Liver (tissue), 9 donors: Measurements from ENCODE around the gene PLCXD3. TPM values are rescaled to one million over a fixed set of nuclear protein-coding genes. Genes with fewer than 3 reads are reported as not detected.

ENCODE experiments used
- DNase-seq: peaks from one replicate; pipeline ENCODE4 v3.0.0-alpha.2; 2017; ENCODE audit warnings: low spot score
- H3K27ac ChIP-seq, 2 donors: one replicate each; pipeline ENCODE4 v1.7.0; 2013; ENCODE audit warnings: inconsistent platforms in 2 of 2, low read length in 2 of 2, control low read depth in 1 of 2, low read depth in 1 of 2, mild to moderate bottlenecking in 1 of 2
- H3K27me3 ChIP-seq, 4 donors: one replicate each; pipeline versions ENCODE4 v1.6.1 to v1.7.0; 2013; ENCODE audit warnings: low read length in 3 of 4, inconsistent platforms in 1 of 4, mild to moderate bottlenecking in 1 of 4, moderate library complexity in 1 of 4; ENCODE audit not compliant: control insufficient read depth in 4 of 4, insufficient read depth in 4 of 4
- H3K36me3 ChIP-seq, 4 donors: one replicate each; pipeline versions ENCODE4 v1.6.1 to v1.7.0; 2013; ENCODE audit warnings: low read length in 3 of 4, mild to moderate bottlenecking in 3 of 4, low read depth in 1 of 4, moderate library complexity in 1 of 4; ENCODE audit not compliant: control insufficient read depth in 4 of 4, insufficient read depth in 3 of 4
- H3K4me1 ChIP-seq, 4 donors: one replicate each; pipeline versions ENCODE4 v1.6.1 to v1.7.0; 2013; ENCODE audit warnings: low read length in 3 of 4, mild to moderate bottlenecking in 3 of 4, moderate library complexity in 1 of 4; ENCODE audit not compliant: control insufficient read depth in 4 of 4, insufficient read depth in 4 of 4
- H3K4me3 ChIP-seq, 3 donors: one replicate each; pipeline versions ENCODE4 v1.6.1 to v1.7.0; 2013; ENCODE audit warnings: low read length in 3 of 3, control low read depth in 1 of 3, low read depth in 1 of 3, mild to moderate bottlenecking in 1 of 3
- H3K9ac ChIP-seq, 2 donors: one replicate each; pipeline ENCODE4 v1.7.0; 2013; ENCODE audit warnings: low read length in 2 of 2, mild to moderate bottlenecking in 2 of 2, moderate library complexity in 2 of 2, control low read depth in 1 of 2, low read depth in 1 of 2
- H3K9me3 ChIP-seq, 4 donors: one replicate each; pipeline versions ENCODE4 v1.6.1 to v1.7.0; 2013; ENCODE audit warnings: low read length in 3 of 4; ENCODE audit not compliant: control insufficient read depth in 4 of 4
- ATF3 ChIP-seq: IDR thresholded peaks from 2 replicates; pipeline ENCODE4 v1.6.1; 2016; ENCODE audit warnings: antibody characterized with exemption
- CTCF ChIP-seq: fragments of 150-350 bp; IDR thresholded peaks from 2 replicates; pipeline ENCODE4 v1.5.1; 2017; ENCODE audit warnings: improper control_type of control experiment, low read depth, low read length; ENCODE audit not compliant: missing input control
- EGR1 ChIP-seq, 2 donors: IDR thresholded peaks; 2 replicates each; pipeline ENCODE4 v1.6.1; 2016 to 2018; ENCODE audit warnings: antibody characterized with exemption in 2 of 2, low read depth in 2 of 2
- FOXA2 ChIP-seq: IDR thresholded peaks from 2 replicates; pipeline ENCODE4 v1.6.1; 2016; ENCODE audit warnings: antibody characterized with exemption
- GABPA ChIP-seq, 2 donors: IDR thresholded peaks in 1 of 2; conservative IDR thresholded peaks in 1 of 2; 2 replicates each; pipeline ENCODE4 v1.6.1; 2016; ENCODE audit warnings: antibody characterized with exemption in 2 of 2, mild to moderate bottlenecking in 1 of 2, moderate library complexity in 1 of 2
- HNF4A ChIP-seq, 2 donors: conservative IDR thresholded peaks; 2 replicates each; pipeline ENCODE4 v1.6.1; 2016; ENCODE audit warnings: antibody characterized with exemption in 2 of 2, mild to moderate bottlenecking in 2 of 2
- HNF4G ChIP-seq: IDR thresholded peaks from 2 replicates; pipeline ENCODE4 v1.6.1; 2016; ENCODE audit warnings: antibody characterized with exemption
- JUND ChIP-seq, 2 donors: IDR thresholded peaks; 2 replicates each; pipeline ENCODE4 v1.6.1; 2016; ENCODE audit warnings: antibody characterized with exemption in 2 of 2
- MAX ChIP-seq: IDR thresholded peaks from 2 replicates; pipeline ENCODE4 v1.6.1; 2016; ENCODE audit warnings: antibody characterized with exemption
- NR2F2 ChIP-seq: IDR thresholded peaks from 2 replicates; pipeline ENCODE4 v1.6.1; 2016; ENCODE audit warnings: antibody characterized with exemption
- RXRA ChIP-seq, 2 donors: IDR thresholded peaks; 2 replicates each; pipeline ENCODE4 v1.6.1; 2017 to 2018; ENCODE audit warnings: antibody characterized with exemption in 2 of 2, mild to moderate bottlenecking in 1 of 2
- SP1 ChIP-seq: IDR thresholded peaks from 2 replicates; pipeline ENCODE4 v1.6.1; 2018; ENCODE audit warnings: antibody characterized with exemption, mild to moderate bottlenecking
- YY1 ChIP-seq: IDR thresholded peaks from 2 replicates; pipeline ENCODE4 v1.6.1; 2016; ENCODE audit warnings: antibody characterized with exemption, mild to moderate bottlenecking
- ZBTB33 ChIP-seq: IDR thresholded peaks from 2 replicates; pipeline ENCODE4 v1.6.1; 2016; ENCODE audit warnings: antibody characterized with exemption
- WGBS: extraction: QIAGEN DNeasy Blood & Tissue Kit; methylation state at CpG from one replicate; pipeline ENCODE4 v1.1.7; 2013; 5-methylcytosine and 5-hydroxymethylcytosine counted together
- polyA plus RNA-seq, 2 donors: library from polyadenylated mRNA; stranded (reverse) in 1 of 2; unstranded in 1 of 2; fragments of 200-250 nt in 1 of 2; fragments of >200 nt in 1 of 2; fragmentation: Nextera tagmentation in 1 of 2; extraction: Ambion mirVana in 1 of 2; gene quantifications; one replicate each; pipeline versions ENCODE4 v1.2.1 to v1.2.3, GENCODE V29; 2013 to 2015
- total RNA-seq, 2 donors: library from RNA; depleted of rRNA; stranded (reverse); fragments of >200 nt; gene quantifications; one replicate each; pipeline ENCODE4 v1.2.3, GENCODE V29; 2014
- donor health status: healthy.
- donor health status: healthy.
- donor health status: healthy.
- donor health status: healthy.
- donor health status: healthy.

PLCXD3 gene
- total and polyA plus RNA-seq, 4 donors = 0.05 to 2.4 (median 0.58) TPM

- Histone ChIP-seq H3K27me3 (peaks cover 2 to 21% (median 12%) of the 10 kb centered on the region in 4 donors), H3K4me1 (peaks cover 0 to 13% (median 6%) of the 10 kb centered on the region in 4 donors), H3K27ac (no peak overlapping the region), H3K9me3 (no peaks in the 10 kb centered on the region), H3K36me3 (no peaks in the 10 kb centered on the region), H3K9ac (no peak overlapping the region), H3K4me3 (no peak overlapping the region)
- no peak for DNase-seq
- TF ChIP-seq CTCF (peak; percentile 30), RXRA (IDR thresholded peaks at IDR 0.05) (no peak)
- 64% methylated on average over 4 of the region's 4 CpGs for WGBS
These were observed 76.7 kb downstream of the PLCXD3 start for GRCh38 chr5:41433552-41434181.

- Histone ChIP-seq H3K9me3 (no peaks in the 10 kb centered on the region), H3K4me3 (no peak overlapping the region), H3K27ac (no peak overlapping the region), H3K36me3 (no peaks in the 10 kb centered on the region), H3K27me3 (peaks cover 2 to 17% (median 12%) of the 10 kb centered on the region in 4 donors), H3K9ac (no peak overlapping the region), H3K4me1 (peaks cover 0 to 13% (median 6%) of the 10 kb centered on the region in 4 donors)
- DNase-seq = no peak
- WGBS = 33% methylated on average over 5 of the region's 5 CpGs
- TF ChIP-seq YY1 = peak; percentile 79
- peak; percentile 52 to 62 for TF ChIP-seq RXRA (IDR thresholded peaks at IDR 0.05)
- no peak for TF ChIP-seq EGR1 (IDR thresholded peaks at IDR 0.05; ENCODE audit: low read depth in 2 of 2)
- TF ChIP-seq HNF4A (conservative IDR thresholded peaks at IDR 0.05) = peak; percentile 62 to 64
- peak; percentile 40 to 62 for TF ChIP-seq JUND (IDR thresholded peaks at IDR 0.05)
- no peak for TF ChIP-seq NR2F2
- TF ChIP-seq SP1 = peak; percentile 43
- TF ChIP-seq FOXA2 = peak; percentile 70
- TF ChIP-seq HNF4G = peak; percentile 46
- TF ChIP-seq ZBTB33 = peak; percentile 18
These were observed 77.7 kb downstream of the PLCXD3 start for GRCh38 chr5:41432481-41433253.

GRCh38 chr5:41427505-41427904 lies 82.9 kb downstream of the PLCXD3 start:
- DNase-seq = no peak
- Histone ChIP-seq H3K36me3 (no peaks in the 10 kb centered on the region), H3K27ac (no peak overlapping the region), H3K9ac (no peak overlapping the region), H3K4me3 (no peak overlapping the region), H3K9me3 (no peaks in the 10 kb centered on the region), H3K4me1 (peaks cover 0 to 3% (median 2%) of the 10 kb centered on the region in 4 donors), H3K27me3 (peaks cover 0 to 8% (median 5%) of the 10 kb centered on the region in 4 donors)
- no peak for TF ChIP-seq ATF3
- TF ChIP-seq RXRA (IDR thresholded peaks at IDR 0.05) = peak in 1 of 2 donors; percentile 15
- no peak for TF ChIP-seq GABPA (IDR thresholded peaks at IDR 0.05 in 1 of 2, conservative IDR thresholded peaks at IDR 0.05 in 1 of 2)
- no peak for TF ChIP-seq MAX
- TF ChIP-seq NR2F2 = peak; percentile 83
- 61% methylated on average over 1 of the region's 1 CpG for WGBS
